Stimulated activated CD4-positive, alpha-beta T cell treated with anti-CD3 and anti-CD28 coated beads, Interleukin-15, amount 100 ng/mL, for 1 hour (primary cell): ENCODE results near the gene TRAPPC3.
"Not testable (repeated sequence)": the region's sequence is repeated elsewhere in the genome, so short reads cannot be mapped to it uniquely, and the experiment has no call there.

Experiments
- DNase-seq, 2 donors: peaks; one replicate each; pipeline ENCODE4 v3.0.0-alpha.2; 2020; ENCODE audit warnings: low read depth in 1 of 2, low spot score in 1 of 2

Gene TRAPPC3

GRCh38 chr1:36166938-36167905 lies 17.9 kb upstream of the TRAPPC3 start:
- DNase-seq: no peak

DNA sequence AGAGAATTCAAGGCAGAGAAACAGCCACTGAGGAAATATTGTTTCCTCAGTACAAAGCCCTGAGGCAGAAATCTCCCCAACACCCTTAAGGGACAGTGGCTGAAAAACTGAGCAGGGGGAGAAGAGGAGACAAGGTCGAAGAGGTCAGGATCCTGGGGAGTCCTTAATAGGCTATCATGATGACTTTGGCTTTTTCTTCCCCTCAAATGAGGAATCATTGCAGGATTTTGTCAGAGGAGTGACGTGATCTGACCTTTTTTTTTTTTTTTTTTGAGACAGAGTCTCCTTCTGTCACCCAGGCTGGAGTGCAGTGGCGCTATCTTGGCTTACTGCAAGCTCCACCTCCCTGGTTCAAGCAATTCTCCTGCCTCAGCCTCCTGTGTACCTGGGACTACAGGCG lies 16.9 kb upstream of the TRAPPC3 start:
- DNase-seq: no peak

GRCh38 chr1:36165145-36165544 lies 15.9 kb upstream of the TRAPPC3 start:
- no peak for DNase-seq

DNA sequence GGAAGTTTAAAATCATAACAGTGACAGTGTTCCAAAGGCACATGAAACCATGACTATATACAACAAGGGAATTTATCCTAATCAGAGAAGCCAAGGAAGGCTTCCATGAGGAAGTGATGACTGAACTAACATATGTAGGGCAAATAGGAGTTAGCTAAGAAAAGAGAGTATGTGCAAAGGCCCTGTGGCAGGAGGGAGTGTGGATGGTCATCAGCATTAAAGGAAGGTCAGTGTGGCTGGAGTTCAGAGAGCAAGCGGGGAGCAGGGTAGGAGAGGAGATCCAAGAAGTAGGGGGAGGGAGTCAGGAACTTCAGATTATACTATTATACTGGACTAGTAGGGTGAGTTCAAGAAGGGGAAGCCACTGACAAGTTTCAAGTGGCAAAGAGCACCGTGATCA lies 15.1 kb upstream of the TRAPPC3 start:
- no peak for DNase-seq

DNA sequence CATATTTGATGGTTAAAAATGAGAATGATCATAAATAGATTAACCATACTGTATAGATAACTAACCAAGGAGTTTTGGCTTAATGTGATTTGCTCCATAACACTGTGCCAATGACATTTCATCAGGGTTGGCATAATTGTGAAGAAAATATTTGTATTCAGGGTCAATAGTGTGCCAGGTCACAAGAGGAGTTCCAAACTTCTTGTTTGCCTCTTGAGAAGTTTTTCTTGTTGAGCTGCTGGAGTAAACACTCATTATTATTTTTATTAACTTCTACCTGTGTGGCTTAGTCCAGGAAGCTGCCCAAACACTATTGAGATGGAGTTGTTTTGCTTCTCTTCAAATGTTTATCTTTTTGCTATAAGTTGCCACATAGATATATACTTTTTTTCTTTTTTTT lies 14.1 kb upstream of the TRAPPC3 start:
- DNase-seq: no peak

- no peak for DNase-seq
These were observed 13.5 kb upstream of the TRAPPC3 start for GRCh38 chr1:36162680-36163239.

DNA sequence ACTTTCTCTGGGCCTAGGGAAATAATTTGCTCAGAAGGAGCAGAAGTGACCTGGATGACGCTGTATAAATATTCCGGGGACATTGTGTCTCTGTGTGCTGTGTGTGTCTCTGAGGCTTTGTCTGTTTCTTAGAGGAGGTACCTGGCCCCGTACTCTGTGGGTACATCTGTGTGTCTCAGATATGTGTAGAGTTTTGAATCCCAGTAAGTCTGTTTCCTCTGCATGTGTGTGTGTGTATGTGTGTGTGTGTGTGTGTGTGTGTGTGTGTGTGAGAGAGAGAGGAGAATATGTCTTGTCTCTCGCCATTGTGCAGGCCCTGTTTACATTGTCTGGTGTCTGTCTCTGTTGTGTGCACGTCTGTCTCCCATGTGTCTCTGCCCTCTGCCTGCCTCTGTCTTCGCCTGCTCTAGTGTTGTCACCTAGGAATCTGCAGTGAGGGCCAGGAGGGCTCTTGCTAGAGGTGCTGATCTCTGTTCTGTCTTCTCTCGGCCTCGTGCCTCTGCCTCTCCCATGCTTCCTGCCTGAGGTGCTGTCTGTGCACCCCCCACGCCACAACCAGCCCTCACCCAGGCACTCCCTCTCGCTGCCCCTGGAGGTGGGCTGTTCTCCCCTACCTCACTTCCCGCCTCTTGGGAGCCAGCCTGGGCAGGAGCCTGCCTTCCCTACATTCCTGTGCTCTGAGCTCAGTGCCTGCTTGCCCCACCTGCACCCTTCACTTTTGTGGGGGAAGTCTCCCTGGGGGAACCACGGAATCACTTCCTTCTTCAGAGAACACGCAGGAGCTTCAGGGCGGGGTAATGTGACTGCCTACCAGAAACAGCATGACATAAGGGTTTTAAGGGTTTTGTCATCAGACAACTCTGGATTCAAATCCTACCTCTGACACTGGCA lies 12.6 kb upstream of the TRAPPC3 start:
- DNase-seq: no peak

DNA sequence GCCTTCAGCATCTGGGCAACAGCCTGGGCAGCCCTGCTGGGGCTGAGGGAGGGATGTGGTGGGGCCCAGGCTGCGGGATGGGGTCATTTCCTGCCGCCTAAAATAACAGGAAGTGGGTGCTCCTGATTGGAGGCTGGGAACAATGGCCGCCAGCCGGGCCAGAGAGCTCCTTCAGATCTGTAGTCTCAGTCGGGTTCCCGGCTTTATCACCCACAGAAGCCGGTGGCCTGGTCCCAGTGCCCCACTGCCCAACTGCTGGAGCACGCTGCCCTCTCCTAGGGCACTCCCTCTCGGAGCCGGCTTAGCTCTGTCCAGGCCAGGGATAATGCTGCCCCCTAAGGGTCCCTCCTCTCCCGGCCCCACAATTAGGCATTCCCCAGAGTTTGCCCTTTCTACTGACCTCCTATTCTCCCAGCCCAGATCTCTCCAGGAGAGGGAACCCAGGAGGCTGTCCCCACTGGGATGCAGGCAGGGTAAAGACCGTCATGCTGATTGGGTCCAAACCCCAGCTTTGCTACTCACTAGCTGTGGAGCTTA lies 11.7 kb upstream of the TRAPPC3 start:
- peak in 1 of 2 donors; percentile 23 for DNase-seq

GRCh38 chr1:36160388-36160948 lies 11.2 kb upstream of the TRAPPC3 start:
- DNase-seq: no peak

- DNase-seq: no peak
These were observed 10.5 kb upstream of the TRAPPC3 start for GRCh38 chr1:36159614-36160387.

GRCh38 chr1:36158827-36159252 lies 9.6 kb upstream of the TRAPPC3 start:
- DNase-seq: not testable (repeated sequence)

- DNase-seq: no peak
These were observed 8.9 kb upstream of the TRAPPC3 start for GRCh38 chr1:36157973-36158826.

DNA sequence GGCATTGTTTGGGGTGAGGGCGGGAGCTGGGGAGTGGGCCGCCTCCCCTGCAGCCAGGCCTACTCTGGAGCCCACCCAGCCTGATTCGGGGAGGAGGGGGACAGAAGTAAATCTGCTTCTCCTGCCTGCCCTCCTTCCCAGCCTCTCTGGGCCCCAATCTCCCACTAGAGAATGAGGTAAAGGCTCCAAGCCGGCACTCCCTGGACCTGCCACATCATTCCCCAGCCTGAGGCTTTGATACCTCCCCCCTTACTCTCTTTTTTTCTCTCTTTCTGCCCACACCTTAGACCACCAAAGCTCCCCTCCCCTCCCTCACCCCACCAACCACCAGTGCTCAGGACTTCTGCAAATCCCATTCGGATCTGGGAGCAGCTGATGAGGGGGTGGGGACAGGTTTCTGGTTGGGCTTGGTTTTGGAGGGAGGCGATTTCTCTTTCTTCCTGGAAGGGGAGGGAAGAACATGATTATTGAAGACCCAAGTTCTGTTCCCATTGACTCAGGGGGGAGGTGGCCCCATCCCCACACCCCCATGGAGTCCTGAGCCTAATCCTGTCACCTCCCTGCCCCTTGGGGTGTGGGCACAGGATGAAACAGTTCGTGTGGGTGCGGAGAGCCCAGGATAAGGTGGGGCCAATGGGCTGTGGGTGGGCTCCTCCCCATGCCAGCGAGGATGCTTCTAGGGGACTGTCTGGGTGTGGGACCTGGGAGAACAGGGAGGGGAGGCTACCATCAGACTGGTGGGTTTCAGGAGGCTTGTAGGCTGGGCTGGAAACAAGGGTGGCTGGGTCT lies 8.0 kb upstream of the TRAPPC3 start:
- no peak for DNase-seq

DNA sequence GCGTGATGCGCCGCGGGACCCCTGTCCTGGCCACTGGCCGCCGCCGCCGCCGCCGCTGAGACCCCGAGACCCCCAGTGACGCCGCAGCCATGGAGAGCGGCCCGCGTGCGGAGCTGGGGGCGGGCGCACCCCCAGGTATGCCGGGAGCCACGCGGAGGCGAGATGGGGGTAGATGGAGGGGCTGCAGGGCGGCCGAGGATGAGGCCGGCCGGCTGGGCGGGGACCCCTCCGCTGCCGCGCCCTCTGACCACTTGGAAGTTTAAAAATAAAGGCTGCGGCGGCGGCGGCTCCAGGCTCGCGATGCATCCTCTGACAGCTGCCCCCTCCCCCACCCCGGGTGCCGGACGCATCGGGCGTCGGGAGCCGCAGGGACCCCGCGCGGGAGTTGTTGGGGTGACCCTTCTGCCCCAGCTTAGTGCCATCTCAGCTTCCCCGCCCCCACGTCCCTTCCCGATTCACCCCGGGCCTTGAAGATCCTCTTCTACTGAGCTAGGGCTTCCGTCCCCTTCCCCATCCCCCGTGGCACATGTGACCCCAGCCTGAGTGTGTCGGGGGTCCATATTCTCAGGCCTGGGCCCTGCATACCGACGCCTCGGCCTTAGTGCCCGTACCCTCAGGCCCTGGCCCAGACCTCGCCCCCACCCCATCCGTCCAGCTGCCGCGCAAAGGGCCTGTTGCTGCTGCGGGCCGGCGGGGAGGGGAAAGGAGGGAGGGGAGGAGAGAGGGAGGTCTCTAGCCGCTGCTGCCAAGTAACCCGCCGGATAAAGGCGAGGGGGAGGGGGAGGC lies 7.2 kb upstream of the TRAPPC3 start:
- DNase-seq: peak; percentile 24 to 43

DNA sequence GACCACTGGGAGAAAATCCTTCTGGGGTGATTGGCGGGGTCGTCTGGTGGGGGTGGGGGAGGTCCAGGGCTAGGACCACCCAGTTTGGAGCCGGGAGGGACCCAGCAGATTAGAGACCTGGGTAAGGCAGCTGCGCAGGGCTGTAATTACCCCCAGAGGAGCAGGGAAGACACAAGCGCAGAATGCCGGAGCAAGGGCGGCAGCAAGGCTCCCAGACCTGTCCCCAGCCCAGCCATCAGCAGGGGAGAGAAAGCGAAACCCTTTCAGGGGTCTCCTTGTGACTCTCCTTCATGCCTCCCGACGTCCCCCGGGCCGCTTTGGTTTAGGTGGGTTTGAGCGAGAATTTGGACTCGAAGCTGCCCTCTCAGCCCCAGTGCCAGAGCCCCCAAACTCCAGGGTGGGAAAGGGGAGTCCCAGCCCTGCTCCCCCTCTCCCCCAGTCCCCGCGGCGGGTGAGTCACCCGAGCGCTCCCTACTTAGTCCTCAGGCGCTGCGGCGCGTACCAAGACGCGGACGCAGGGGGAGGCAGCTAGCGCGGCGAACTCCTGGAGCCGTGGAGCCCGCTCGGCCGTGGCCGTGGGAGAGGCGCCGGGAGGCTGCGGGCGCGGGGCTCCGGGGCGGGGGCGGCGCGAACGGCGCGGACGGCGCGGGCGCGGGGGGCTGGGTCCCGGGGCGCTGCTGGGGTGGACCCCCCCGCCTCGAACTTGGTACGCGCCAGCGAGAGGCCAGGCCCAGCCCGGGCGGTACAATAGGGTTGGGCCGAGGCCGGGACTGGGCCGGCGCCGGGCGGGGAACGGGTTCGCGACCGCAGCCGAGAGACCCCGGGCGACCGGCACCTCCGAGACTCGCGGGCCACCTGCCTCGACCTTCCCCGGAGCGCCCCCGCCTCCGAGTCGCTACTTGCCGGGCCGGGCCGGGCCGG lies 6.4 kb upstream of the TRAPPC3 start, which contains the start of gene MAP7D1:
Gene MAP7D1, plus strand, starts transcription at position 753 of the 921 bp plus-strand sequence. CDS start 258 bp downstream, outside the sequence.
- DNase-seq: peak; percentile 77 to 79

- no peak for DNase-seq
These were observed 5.6 kb upstream of the TRAPPC3 start for GRCh38 chr1:36154765-36155407.
